GM12875 (cell line): Measurements from ENCODE around the gene POU5F1.

ENCODE experiments used
- H3K4me3 ChIP-seq: one replicate; pipeline ENCODE4 v1.5.1; 2011; ENCODE audit warnings: low read depth, low read length, control low read depth
- TF ChIP-seq, protein P1 (sequence below): IDR thresholded peaks from 2 replicates; pipeline ENCODE4 v1.5.1; 2011; ENCODE audit warnings: low read depth, mild to moderate bottlenecking, control low read depth, inconsistent platforms, low read length, moderate library complexity, borderline replicate concordance; ENCODE audit not compliant: insufficient read depth

The POU5F1 gene

DNA sequence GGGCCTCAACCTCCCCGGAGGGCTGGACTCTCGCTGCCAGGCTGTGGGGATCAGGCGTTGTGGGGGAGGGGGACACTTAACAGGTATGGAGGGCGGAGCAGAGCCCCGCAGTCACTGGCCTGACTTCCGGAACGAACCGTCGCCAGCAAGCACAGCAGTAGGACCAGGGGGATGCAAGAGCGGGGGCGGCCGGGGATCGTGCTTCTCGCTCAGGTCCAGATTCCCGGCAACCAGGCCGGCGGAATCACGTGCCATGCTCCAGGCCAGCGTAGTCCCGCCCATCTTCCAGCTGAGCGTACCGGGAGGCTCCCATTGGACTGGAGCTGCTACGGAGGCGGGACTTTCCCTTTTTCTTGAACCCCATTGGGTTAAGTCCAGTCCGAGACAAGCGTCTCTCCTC is 10.0 kb upstream of the POU5F1 start:
- TF ChIP-seq, protein P1, sequence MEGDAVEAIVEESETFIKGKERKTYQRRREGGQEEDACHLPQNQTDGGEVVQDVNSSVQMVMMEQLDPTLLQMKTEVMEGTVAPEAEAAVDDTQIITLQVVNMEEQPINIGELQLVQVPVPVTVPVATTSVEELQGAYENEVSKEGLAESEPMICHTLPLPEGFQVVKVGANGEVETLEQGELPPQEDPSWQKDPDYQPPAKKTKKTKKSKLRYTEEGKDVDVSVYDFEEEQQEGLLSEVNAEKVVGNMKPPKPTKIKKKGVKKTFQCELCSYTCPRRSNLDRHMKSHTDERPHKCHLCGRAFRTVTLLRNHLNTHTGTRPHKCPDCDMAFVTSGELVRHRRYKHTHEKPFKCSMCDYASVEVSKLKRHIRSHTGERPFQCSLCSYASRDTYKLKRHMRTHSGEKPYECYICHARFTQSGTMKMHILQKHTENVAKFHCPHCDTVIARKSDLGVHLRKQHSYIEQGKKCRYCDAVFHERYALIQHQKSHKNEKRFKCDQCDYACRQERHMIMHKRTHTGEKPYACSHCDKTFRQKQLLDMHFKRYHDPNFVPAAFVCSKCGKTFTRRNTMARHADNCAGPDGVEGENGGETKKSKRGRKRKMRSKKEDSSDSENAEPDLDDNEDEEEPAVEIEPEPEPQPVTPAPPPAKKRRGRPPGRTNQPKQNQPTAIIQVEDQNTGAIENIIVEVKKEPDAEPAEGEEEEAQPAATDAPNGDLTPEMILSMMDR = no peak
- no peak overlapping the region for H3K4me3 ChIP-seq

DNA sequence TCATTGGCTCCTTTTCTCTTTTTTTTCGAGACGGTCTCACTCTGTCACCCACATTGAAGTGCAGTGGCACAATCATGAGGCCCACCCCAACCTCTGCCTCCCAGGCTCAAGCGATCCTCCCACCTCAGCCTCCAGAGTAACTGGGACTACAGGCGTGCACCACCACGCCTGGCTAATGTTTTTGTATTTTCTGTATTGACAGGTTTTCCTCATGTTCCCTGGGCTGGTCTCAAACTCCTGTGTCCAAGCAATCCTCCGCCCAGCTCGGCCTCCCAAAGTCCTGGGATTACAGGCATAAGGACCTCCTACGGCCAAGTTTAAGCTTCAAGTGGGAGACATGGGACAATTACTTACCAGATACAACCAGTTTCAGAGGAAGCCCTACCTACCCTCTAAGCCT is 9.4 kb upstream of the POU5F1 start:
- no peak overlapping the region for H3K4me3 ChIP-seq
- TF ChIP-seq, protein P1 = no peak

DNA sequence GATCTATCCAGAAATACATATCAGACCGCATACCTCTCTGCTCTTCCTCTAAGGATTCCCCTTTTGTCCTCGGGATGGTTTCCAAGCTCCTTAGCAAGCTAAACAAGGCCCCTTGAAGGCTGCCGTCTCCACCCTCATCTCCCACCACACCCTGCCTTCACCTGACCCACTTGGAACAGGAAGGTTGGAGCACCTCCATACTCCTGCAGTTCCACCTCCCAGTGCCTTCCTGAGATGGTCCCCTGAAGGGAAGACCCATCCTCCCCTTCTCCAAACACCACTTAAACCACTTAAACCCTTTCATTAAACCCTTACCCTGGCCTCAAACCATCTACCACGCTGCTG is 8.5 kb upstream of the POU5F1 start:
- no peak overlapping the region for H3K4me3 ChIP-seq
- TF ChIP-seq, protein P1 = no peak

DNA sequence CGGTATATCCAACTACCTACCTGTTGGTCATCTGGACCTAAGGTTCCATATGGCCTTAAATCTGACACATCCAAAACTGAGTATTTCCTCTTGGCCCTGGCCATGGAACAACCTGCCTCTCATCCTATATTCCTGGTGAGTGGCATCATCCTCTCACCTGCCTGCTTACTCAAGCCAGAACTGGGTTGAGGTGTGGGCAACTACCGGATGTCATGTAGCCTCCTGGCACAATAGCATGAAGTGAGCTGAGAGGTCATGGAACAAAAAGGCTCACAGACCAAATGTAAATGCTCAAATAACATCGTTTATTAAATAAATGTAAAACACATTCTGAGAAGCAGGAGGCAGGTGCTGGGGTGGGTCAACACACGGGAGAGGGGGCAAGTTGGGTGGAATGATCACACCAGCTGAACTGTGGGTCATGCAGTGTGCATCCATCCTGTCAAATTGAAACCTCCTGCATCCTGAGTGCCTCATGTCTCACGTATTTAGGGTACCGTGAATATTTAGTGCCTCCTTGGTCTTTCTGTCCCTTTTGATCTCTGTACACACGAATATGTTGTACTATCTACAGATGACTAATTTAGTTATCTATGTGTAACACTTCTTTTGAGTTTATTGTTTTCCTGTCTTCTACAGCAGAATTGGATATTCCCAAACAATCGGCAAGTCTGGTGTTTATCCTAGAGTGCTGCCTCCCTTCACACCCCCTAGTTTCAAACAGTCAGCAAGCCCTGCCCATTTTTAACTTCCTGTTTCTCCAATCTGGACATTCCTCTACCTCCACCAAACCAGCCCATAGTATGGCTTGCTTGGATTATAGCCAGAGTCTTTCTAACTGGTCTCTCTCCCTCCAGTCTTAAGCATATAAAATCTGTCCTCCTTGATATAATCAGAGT is 7.9 kb upstream of the POU5F1 start:
- no peak overlapping the region for H3K4me3 ChIP-seq
- TF ChIP-seq, protein P1 = no peak

DNA sequence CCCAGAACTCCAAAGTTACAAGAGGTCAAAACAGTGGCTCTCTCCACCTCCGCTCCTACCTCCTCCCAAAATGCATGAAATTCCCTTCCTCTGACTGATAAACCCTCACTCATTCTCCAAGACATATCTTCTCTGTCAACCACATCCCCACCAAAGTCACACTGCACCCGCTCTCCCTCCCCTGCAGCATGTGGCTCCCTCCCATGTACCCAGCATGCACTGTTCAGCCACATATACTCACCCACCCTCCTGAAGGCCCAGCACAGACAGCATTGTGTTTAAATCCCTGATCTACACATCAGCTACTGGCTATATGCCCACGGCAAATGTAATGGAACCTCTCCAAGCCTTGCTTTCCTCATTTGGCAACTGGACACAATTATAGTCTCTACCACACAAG is 5.5 kb upstream of the POU5F1 start:
- TF ChIP-seq, protein P1 = no peak
- no peak overlapping the region for H3K4me3 ChIP-seq

DNA sequence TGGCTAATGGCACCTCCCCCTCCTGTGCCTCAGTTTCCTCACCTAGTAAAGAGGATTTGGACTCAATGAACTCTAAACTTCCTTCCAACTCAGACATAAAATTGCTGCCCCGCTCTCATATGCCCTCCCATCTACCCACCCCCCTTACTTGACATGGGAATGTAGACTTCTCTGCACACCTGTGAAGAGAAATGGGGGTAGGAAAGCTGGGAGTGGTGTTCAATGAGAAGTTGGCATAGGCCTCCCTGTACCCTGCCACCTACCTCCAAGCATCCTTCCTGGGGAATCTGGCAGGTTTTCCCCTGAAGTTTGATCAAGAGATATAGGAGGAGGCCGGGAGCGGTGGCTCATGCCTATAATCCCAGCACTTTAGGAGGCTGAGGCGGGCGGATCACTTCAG is 3.9 kb upstream of the POU5F1 start:
- H3K4me3 ChIP-seq = no peak overlapping the region
- TF ChIP-seq, protein P1 = no peak

DNA sequence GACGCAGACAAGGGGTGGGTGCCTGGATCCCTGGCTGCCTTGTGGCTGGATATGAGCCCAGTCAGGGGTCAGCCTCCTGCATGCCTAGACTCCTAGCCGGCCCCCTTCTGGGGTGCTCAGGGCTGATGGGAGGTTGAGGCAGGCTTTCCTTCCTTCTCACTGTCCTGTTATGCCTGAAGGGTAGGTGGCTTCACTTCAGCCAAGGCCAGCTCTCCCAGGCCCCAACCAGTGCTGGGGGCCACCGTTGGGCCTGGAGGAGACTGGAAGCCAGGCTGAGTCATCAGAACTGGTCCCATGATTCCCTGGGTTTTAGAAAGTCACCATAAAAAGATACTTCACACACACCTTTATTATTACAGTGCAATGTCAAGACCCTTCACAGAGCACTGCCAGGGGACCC is 2.9 kb upstream of the POU5F1 start:
- TF ChIP-seq, protein P1 = no peak
- no peak overlapping the region for H3K4me3 ChIP-seq
